HepG2 (cell line): ENCODE data around the gene EPHA6.

Source experiments
- RAD21 ChIP-seq: fragments of 450-650 bp; formaldehyde crosslinking; IDR thresholded peaks from 2 replicates; pipeline ENCODE4 v1.5.0; 2020; ENCODE audit warnings: mild to moderate bottlenecking
- RORA ChIP-seq: sonication (generic); formaldehyde crosslinking; IDR thresholded peaks from 2 replicates; pipeline ENCODE4 v1.5.0; 2020; ENCODE audit warnings: mild to moderate bottlenecking, missing genetic modification reagents, moderate library complexity
- SUZ12 ChIP-seq: fragments of 150-350 bp; IDR thresholded peaks from 2 replicates; pipeline ENCODE4 v1.6.1; 2014; ENCODE audit warnings: low read depth, low read length
- TBX3 ChIP-seq: fragments of 450-650 bp; IDR thresholded peaks from 2 replicates; pipeline ENCODE4 v1.6.1; 2017; ENCODE audit warnings: antibody characterized with exemption, mild to moderate bottlenecking, inconsistent platforms, borderline replicate concordance
- ZNF124 ChIP-seq: sonication (generic); formaldehyde crosslinking; IDR thresholded peaks from 2 replicates; pipeline ENCODE4 v1.4.0; 2020; ENCODE audit warnings: missing genetic modification reagents
- ZNF792 ChIP-seq: IDR thresholded peaks from 2 replicates; pipeline ENCODE4 v1.6.1; 2016
- TF ChIP-seq, protein P1 (sequence below): IDR thresholded peaks from 2 replicates; pipeline ENCODE4 v1.6.1; 2012; ENCODE audit warnings: inconsistent platforms
- TF ChIP-seq, protein P2 (sequence below): sonication (generic); formaldehyde crosslinking; IDR thresholded peaks from 2 replicates; pipeline ENCODE4 v1.5.0; 2020; ENCODE audit warnings: mild to moderate bottlenecking, missing genetic modification reagents, moderate library complexity
- TF ChIP-seq, protein P3 (sequence below): sonication (generic); formaldehyde crosslinking; IDR thresholded peaks from 2 replicates; pipeline ENCODE4 v1.4.0; 2020; ENCODE audit warnings: missing genetic modification reagents

DNA sequence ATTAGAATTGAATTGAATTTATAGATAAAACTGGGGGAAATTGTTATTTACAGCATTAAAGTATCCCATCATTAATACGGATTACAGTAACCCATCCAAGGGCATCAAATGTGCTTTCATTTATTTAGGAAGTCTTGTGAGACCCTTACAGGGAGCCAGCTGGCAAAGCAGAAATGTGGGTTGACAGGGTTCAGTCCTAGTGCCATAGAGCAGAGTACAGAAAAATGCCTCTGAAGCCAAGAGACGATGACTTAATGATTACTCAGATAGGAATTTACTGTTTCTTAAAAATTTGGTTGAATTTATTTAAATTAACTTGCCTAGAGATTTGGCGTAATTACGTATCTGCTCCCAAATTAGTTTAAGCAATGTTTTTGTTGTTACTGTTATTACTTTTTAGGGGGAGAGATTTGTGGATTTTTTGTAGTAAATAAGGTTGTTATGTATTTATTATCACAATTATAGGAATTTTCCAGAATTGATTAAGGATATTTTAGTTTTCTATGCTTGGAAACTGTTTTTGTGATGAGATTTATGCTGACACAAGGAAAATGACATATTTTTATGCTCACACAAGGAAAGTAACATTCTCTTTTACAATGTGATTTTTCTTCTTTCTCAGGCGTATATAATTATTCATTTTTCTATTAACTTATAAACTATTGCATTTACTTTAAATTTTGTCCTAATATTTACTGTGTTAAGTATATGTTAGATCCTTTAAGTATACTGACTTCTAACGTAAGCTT, 152.0 kb downstream of the EPHA6 start:
- TF ChIP-seq RAD21 (no peak), RORA (CRISPR knock-in tag) (no peak), TBX3 (no peak), ZNF124 (CRISPR knock-in tag) (no peak), ZNF792 (CRISPR knock-in tag) (no peak), SUZ12 (no peak)
- TF ChIP-seq, protein P1, sequence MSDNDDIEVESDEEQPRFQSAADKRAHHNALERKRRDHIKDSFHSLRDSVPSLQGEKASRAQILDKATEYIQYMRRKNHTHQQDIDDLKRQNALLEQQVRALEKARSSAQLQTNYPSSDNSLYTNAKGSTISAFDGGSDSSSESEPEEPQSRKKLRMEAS = no peak
- TF ChIP-seq, protein P2, sequence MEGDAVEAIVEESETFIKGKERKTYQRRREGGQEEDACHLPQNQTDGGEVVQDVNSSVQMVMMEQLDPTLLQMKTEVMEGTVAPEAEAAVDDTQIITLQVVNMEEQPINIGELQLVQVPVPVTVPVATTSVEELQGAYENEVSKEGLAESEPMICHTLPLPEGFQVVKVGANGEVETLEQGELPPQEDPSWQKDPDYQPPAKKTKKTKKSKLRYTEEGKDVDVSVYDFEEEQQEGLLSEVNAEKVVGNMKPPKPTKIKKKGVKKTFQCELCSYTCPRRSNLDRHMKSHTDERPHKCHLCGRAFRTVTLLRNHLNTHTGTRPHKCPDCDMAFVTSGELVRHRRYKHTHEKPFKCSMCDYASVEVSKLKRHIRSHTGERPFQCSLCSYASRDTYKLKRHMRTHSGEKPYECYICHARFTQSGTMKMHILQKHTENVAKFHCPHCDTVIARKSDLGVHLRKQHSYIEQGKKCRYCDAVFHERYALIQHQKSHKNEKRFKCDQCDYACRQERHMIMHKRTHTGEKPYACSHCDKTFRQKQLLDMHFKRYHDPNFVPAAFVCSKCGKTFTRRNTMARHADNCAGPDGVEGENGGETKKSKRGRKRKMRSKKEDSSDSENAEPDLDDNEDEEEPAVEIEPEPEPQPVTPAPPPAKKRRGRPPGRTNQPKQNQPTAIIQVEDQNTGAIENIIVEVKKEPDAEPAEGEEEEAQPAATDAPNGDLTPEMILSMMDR = no peak
- TF ChIP-seq, protein P3, sequence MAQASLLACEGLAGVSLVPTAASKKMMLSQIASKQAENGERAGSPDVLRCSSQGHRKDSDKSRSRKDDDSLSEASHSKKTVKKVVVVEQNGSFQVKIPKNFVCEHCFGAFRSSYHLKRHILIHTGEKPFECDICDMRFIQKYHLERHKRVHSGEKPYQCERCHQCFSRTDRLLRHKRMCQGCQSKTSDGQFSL (CRISPR knock-in tag) = no peak
